Ascending aorta (tissue), 2 donors: Measurements from ENCODE around the gene SERINC1. TPM values are rescaled to one million over a fixed set of nuclear protein-coding genes. Genes with fewer than 3 reads are reported as not detected.

ENCODE experiments used
- DNase-seq, 2 donors: peaks; one replicate each; pipeline ENCODE4 v3.0.0-alpha.2; 2019; ENCODE audit warnings: low spot score in 2 of 2
- H3K27ac ChIP-seq, 2 donors: fragments of 200-600 bp; sonication (generic); one replicate each; pipeline ENCODE4 v1.5.1; 2016 to 2017; ENCODE audit warnings: mild to moderate bottlenecking in 1 of 2
- H3K27me3 ChIP-seq: fragments of 200-600 bp; sonication (generic); one replicate; pipeline ENCODE4 v1.5.1; 2017
- H3K36me3 ChIP-seq, 2 donors: fragments of 200-600 bp; sonication (generic); one replicate each; pipeline ENCODE4 v1.5.1; 2016
- H3K4me1 ChIP-seq, 2 donors: fragments of 200-600 bp; sonication (generic); one replicate each; pipeline ENCODE4 v1.5.1; 2016 to 2017; ENCODE audit warnings: mild to moderate bottlenecking in 1 of 2
- H3K4me3 ChIP-seq, 2 donors: fragments of 200-600 bp; sonication (generic); one replicate each; pipeline ENCODE4 v1.5.1; 2016 to 2017; ENCODE audit warnings: mild to moderate bottlenecking in 1 of 2
- H3K9me3 ChIP-seq, 2 donors: fragments of 200-600 bp; sonication (generic); one replicate each; pipeline ENCODE4 v1.5.1; 2016
- intact Hi-C: fragments of 100-400 bp; cut with DNase I; formaldehyde crosslinking; loops from one replicate; pipeline ENCODE4 v1.15.1; 2023
- total RNA-seq: library from RNA; depleted of rRNA; stranded (reverse); fragments of >200 nt; gene quantifications from one replicate; pipeline ENCODE4 v1.1.0, GENCODE V29; 2016
- TF ChIP-seq, protein P1 (sequence below), 3 experiments: fragments of 200-600 bp in 2 of 3; fragments of 450-650 bp in 1 of 3; sonication (generic) in 2 of 3; IDR thresholded peaks; one replicate each; pipeline ENCODE4 v1.5.1; 2016 to 2019; ENCODE audit warnings: antibody characterized with exemption in 3 of 3, mild to moderate bottlenecking in 1 of 3, moderate library complexity in 1 of 3

The SERINC1 gene
- total RNA-seq, 1 donor from 2014 or later: 72.6 TPM

- peaks cover 4 to 12% of the 10 kb centered on the region in 2 donors for H3K9me3 ChIP-seq
- no peak overlapping the region for H3K4me3 ChIP-seq
- intact Hi-C loops: no loop called here
- peaks cover 0 to 2% of the 10 kb centered on the region in 2 donors for H3K4me1 ChIP-seq
- H3K27ac ChIP-seq: no peak overlapping the region
- H3K36me3 ChIP-seq: no peaks in the 10 kb centered on the region
- H3K27me3 ChIP-seq: no peaks in the 10 kb centered on the region
- no peak for DNase-seq
- TF ChIP-seq, protein P1, sequence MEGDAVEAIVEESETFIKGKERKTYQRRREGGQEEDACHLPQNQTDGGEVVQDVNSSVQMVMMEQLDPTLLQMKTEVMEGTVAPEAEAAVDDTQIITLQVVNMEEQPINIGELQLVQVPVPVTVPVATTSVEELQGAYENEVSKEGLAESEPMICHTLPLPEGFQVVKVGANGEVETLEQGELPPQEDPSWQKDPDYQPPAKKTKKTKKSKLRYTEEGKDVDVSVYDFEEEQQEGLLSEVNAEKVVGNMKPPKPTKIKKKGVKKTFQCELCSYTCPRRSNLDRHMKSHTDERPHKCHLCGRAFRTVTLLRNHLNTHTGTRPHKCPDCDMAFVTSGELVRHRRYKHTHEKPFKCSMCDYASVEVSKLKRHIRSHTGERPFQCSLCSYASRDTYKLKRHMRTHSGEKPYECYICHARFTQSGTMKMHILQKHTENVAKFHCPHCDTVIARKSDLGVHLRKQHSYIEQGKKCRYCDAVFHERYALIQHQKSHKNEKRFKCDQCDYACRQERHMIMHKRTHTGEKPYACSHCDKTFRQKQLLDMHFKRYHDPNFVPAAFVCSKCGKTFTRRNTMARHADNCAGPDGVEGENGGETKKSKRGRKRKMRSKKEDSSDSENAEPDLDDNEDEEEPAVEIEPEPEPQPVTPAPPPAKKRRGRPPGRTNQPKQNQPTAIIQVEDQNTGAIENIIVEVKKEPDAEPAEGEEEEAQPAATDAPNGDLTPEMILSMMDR (IDR thresholded peaks at IDR 0.05): no peak
Measured at GRCh38 chr6:122494665-122495272, 23.2 kb upstream of the SERINC1 start.

- DNase-seq: peak; percentile 11 to 82
- intact Hi-C loops: loop anchor here (1.0 kb wide), 1 partner anchor 39 kb away; no protein-coding TSS in a partner anchor
- Histone ChIP-seq H3K27ac (no peak overlapping the region), H3K9me3 (peaks cover 4 to 12% of the 10 kb centered on the region in 2 donors), H3K4me1 (peaks cover 0 to 2% of the 10 kb centered on the region in 2 donors), H3K27me3 (no peaks in the 10 kb centered on the region), H3K4me3 (peak overlapping the region in 1 of 2 donors; percentile 14), H3K36me3 (no peaks in the 10 kb centered on the region)
- TF ChIP-seq, protein P1 (IDR thresholded peaks at IDR 0.05): peak; percentile 39 to 91 (median 82)
Measured at GRCh38 chr6:122491919-122492555, 20.4 kb upstream of the SERINC1 start.

GRCh38 chr6:122490607-122491006 lies 19.0 kb upstream of the SERINC1 start:
- H3K4me1 ChIP-seq: peaks cover 0 to 2% of the 10 kb centered on the region in 2 donors
- H3K27me3 ChIP-seq: no peaks in the 10 kb centered on the region
- no peak overlapping the region for H3K27ac ChIP-seq
- intact Hi-C loops: no loop called here
- DNase-seq: no peak
- no peak overlapping the region for H3K4me3 ChIP-seq
- H3K36me3 ChIP-seq: no peaks in the 10 kb centered on the region
- H3K9me3 ChIP-seq: no peaks in the 10 kb centered on the region
- TF ChIP-seq, protein P1 (IDR thresholded peaks at IDR 0.05): no peak

GRCh38 chr6:122484760-122485159 lies 13.2 kb upstream of the SERINC1 start:
- no peaks in the 10 kb centered on the region for H3K4me1 ChIP-seq
- TF ChIP-seq, protein P1 (IDR thresholded peaks at IDR 0.05): no peak

DNA sequence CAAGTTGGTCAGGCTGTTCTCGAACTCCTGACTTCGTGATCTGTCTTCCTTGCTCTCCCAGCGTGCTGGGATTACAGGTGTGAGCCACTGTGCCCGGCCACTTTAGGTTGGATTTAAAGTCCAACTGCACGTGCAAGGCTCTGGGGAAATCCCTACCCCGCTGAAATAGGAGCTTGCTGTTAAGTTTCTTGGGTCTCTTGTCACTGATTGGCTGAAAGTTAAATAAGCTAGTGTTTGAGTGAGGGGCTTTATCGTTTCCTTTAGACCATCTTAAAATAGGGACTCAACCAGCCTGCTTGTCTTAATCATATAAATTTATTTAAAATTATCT lies 11.1 kb upstream of the SERINC1 start:
- H3K36me3 ChIP-seq: no peaks in the 10 kb centered on the region
- H3K4me1 ChIP-seq: no peaks in the 10 kb centered on the region
- H3K27me3 ChIP-seq: no peaks in the 10 kb centered on the region
- no peak overlapping the region for H3K4me3 ChIP-seq
- intact Hi-C loops: no loop called here
- no peaks in the 10 kb centered on the region for H3K9me3 ChIP-seq
- H3K27ac ChIP-seq: no peak overlapping the region
- DNase-seq: no peak
- TF ChIP-seq, protein P1 (IDR thresholded peaks at IDR 0.05): no peak

More at GRCh38 chr6:122484760-122485159, 13.2 kb upstream of the SERINC1 start:
- DNase-seq: no peak
- H3K27ac ChIP-seq: no peak overlapping the region
- no peaks in the 10 kb centered on the region for H3K36me3 ChIP-seq
- no peaks in the 10 kb centered on the region for H3K27me3 ChIP-seq
- H3K9me3 ChIP-seq: no peaks in the 10 kb centered on the region
- no peak overlapping the region for H3K4me3 ChIP-seq
- intact Hi-C loops: no loop called here
